ENCODE measurements around the gene PNMA8B. TPM values are rescaled to one million over a fixed set of nuclear protein-coding genes. Genes with fewer than 3 reads are reported as not detected.

The PNMA8B gene
- total RNA-seq, 1 experiment from 2014 or later = 1.5 TPM

GRCh38 chr19:46542428-46543230 is 47.0 kb upstream of the PNMA8B start:
- Mint-ChIP-seq H3K9me3 (no peaks in the 10 kb centered on the region; a peak in 1 of 5 replicates), H3K4me3 (no peak overlapping the region), H3K27ac (no peak overlapping the region), H3K4me1 (peaks cover 6 to 14% of the 10 kb centered on the region in 2 experiments), H3K27me3 (ENCODE audit: low read depth) (peaks cover 13% of the 10 kb centered on the region), H3K36me3 (ENCODE audit: insufficient read depth in 1 of 3, low read depth in 3 of 3) (no peaks in the 10 kb centered on the region)
- no peak overlapping the region for H2BK15ac ChIP-seq (ENCODE audit: low read depth, low read length)
- no peaks in the 10 kb centered on the region for H4K20me1 ChIP-seq (ENCODE audit: control insufficient read depth, insufficient read depth, insufficient read length)
- H3K27ac ChIP-seq (ENCODE audit: insufficient read length, low read depth, low read length) = no peak overlapping the region
- DNase-seq = peak; percentile 86
- no peak overlapping the region for H3T11ph ChIP-seq (ENCODE audit: low read length)
- H4K8ac ChIP-seq (replicated peaks; ENCODE audit: insufficient read length, low read depth, low read length) = no peak overlapping the region
- H2AK5ac ChIP-seq (ENCODE audit: insufficient read length, low read length) = no peak overlapping the region
- H3K56ac ChIP-seq (ENCODE audit: insufficient read length, low read depth, low read length) = no peak overlapping the region
- H3K18ac ChIP-seq (ENCODE audit: insufficient read length, low read depth, low read length) = no peak overlapping the region
- no peak overlapping the region for H2AFZ ChIP-seq (ENCODE audit: low read length)
- H2BK5ac ChIP-seq (ENCODE audit: insufficient read length, low read length) = no peak overlapping the region
- H2BK12ac ChIP-seq (ENCODE audit: insufficient read length, low read depth, low read length) = no peak overlapping the region
- no peaks in the 10 kb centered on the region for H3K79me2 ChIP-seq (ENCODE audit: insufficient read depth, low read length)
- whole genome bisulfite sequencing (ENCODE audit: extremely low coverage, insufficient read length, low lambda C conversion rate) = no CpG with 5 or more reads among the region's 15 CpGs
- H3K9me3 ChIP-seq (ENCODE audit: control insufficient read depth, low read depth, low read length) = no peaks in the 10 kb centered on the region
- no peak overlapping the region for H4K91ac ChIP-seq (ENCODE audit: insufficient read length, low read depth, low read length)
- no peak overlapping the region for H4K5ac ChIP-seq (ENCODE audit: insufficient read length, low read depth, low read length)
- H3K23ac ChIP-seq (ENCODE audit: insufficient read length, low read depth, low read length) = no peak overlapping the region
- H3K4ac ChIP-seq (ENCODE audit: low read depth, low read length) = no peak overlapping the region
- no peaks in the 10 kb centered on the region for H3K23me2 ChIP-seq (ENCODE audit: insufficient read length, low read depth, low read length, poor library complexity, severe bottlenecking)
- H2BK20ac ChIP-seq (ENCODE audit: low read depth, low read length, poor library complexity, severe bottlenecking) = no peak overlapping the region
- no peak overlapping the region for H3K9ac ChIP-seq (ENCODE audit: extremely low read depth, insufficient read length, low read length)
- H3K4me1 ChIP-seq (ENCODE audit: insufficient read depth, low read length) = no peaks in the 10 kb centered on the region
- TF ChIP-seq CTCF (conservative IDR thresholded peaks at IDR 0.05) = peak; percentile 95
- H3K27me3 ChIP-seq (ENCODE audit: insufficient read depth, low read length) = no peaks in the 10 kb centered on the region
- H3K4me2 ChIP-seq (ENCODE audit: insufficient read depth, insufficient read length, low read length) = no peak overlapping the region
- H2BK120ac ChIP-seq (ENCODE audit: low read depth, low read length, poor library complexity, severe bottlenecking) = no peak overlapping the region
- no peaks in the 10 kb centered on the region for H3K79me1 ChIP-seq (ENCODE audit: insufficient read depth, low read depth, low read length, poor library complexity, severe bottlenecking)
- no peak overlapping the region for H3K14ac ChIP-seq (ENCODE audit: insufficient read depth, low read length)
